Adipose tissue (tissue), 3 donors: ENCODE data around the gene HNRNPU. TPM values are rescaled to one million over a fixed set of nuclear protein-coding genes. Genes with fewer than 3 reads are reported as not detected.

Experiments used
- H3K27ac ChIP-seq: one replicate; pipeline ENCODE4 v1.5.1; 2013; ENCODE audit warnings: low read depth, low read length
- WGBS, 3 donors: extraction: QIAGEN DNeasy Blood & Tissue Kit; methylation state at CpG; one replicate each; pipeline ENCODE4 v1.1.7; 2013; 5-methylcytosine and 5-hydroxymethylcytosine counted together
- polyA plus RNA-seq, 3 donors: library from polyadenylated mRNA; stranded (reverse); fragments of 200-250 nt; gene quantifications; one replicate each; pipeline ENCODE4 v1.2.3, GENCODE V29; 2013
- donor health status: healthy with polysubstance abuse.
- donor health status: Bipolar disorder and iron deficiency.
- donor health status: healthy.

HNRNPU gene
- polyA plus RNA-seq, 3 donors: 92.2 to 196 (median 185) TPM

- 77 to 84% (median 80%) methylated on average over 2 of the region's 2 CpGs for WGBS, 3 donors
- H3K27ac ChIP-seq: no peak overlapping the region
Measured at GRCh38 chr1:244820131-244820530, 44.2 kb downstream of the HNRNPU start.

- no peak overlapping the region for H3K27ac ChIP-seq
- WGBS, 3 donors: 67 to 89% (median 79%) methylated on average over 12 of the region's 12 CpGs
Measured at GRCh38 chr1:244817415-244817894, 46.9 kb downstream of the HNRNPU start.

GRCh38 chr1:244815600-244816099 lies 48.7 kb downstream of the HNRNPU start:
- WGBS, 3 donors: 33 to 52% (median 34%) methylated on average over 15 of the region's 15 CpGs
- no peak overlapping the region for H3K27ac ChIP-seq

DNA sequence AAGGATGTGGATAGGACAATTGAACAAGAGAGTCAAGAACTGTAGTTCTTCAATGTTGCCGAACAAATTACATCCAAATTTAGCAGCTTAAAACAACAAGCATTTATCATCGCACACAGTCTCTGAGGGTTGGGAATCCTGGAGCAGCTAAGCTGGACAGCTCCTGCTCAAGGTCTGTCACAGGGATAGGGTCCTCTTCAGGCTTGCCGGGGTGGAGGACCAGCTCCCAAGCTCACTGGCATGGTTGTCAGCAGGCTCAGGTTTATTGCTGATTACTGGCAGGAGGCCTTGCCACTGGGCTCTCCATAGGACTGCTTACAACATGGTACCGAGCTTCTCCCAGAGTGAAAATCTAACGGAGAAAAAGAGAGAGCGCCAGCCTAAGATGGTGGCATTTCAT lies 51.0 kb downstream of the HNRNPU start:
- 84 to 88% (median 86%) methylated on average over 6 of the region's 6 CpGs for WGBS, 3 donors
- no peak overlapping the region for H3K27ac ChIP-seq

DNA sequence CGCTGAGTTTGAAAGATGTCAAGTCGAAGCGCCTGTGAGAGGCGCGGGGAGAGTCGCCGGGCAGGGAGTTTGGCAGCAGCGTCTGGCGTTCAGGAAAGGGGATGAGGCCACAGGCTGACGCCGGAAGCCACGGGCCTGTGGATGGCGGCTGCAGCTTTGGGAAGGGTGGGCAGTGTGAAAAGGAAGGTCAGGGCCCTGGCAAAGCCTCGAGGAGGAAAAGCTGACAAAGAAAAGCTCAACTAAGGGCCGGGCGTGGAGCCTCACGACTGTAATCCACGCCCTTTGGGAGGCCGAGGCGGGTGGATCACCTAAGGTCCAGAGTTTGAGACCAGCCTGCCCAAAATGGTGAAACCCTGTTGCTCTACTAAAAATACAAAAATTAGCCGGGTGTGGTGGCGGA lies 54.1 kb downstream of the HNRNPU start:
- no peak overlapping the region for H3K27ac ChIP-seq
- WGBS, 3 donors: 80 to 85% (median 82%) methylated on average over 22 of the region's 22 CpGs

DNA sequence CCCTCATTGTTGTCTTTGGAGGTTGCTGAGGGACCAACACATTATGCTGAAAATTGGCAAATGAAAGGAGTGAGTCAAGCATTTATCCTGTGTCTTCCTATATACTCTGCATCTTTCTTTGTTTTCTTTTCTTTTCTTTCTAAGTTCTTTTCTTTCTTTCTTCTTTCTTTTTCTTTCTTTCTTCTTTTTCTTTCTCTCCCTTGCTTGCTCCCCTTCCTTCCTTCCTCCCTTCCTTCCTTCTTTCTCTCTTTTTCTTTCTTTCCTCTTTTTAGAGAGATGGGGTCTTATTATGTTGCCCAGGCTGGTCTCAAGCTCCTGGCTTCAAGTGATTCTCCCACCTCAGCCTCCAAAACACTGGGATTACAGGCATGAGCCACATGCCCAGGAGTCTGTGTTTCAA lies 57.2 kb downstream of the HNRNPU start:
- no peak overlapping the region for H3K27ac ChIP-seq

DNA sequence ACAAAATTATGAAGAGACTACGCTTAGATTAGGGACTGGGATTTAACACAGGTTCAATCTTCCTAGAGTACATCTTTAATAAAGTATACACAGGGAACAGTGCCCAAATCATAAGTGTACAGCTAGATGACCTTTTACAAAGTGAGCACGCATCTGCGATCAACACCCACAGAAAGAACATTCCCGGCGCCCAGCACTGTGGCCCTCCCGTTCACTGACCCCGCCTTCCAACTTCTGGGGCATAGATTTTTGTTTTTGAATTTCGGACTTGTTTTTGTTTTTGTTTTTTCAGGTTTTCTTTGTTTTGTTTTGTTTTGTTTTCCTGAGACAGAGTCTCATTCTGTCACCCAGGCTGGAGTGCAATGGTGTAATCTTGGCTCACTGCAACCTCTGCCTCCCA lies 59.5 kb downstream of the HNRNPU start:
- 87 to 91% (median 90%) methylated on average over 8 of the region's 8 CpGs for WGBS, 3 donors
- no peak overlapping the region for H3K27ac ChIP-seq

GRCh38 chr1:244802556-244803239 lies 61.6 kb downstream of the HNRNPU start:
- H3K27ac ChIP-seq: no peak overlapping the region
- WGBS, 3 donors: 80 to 86% (median 81%) methylated on average over 16 of the region's 16 CpGs

DNA sequence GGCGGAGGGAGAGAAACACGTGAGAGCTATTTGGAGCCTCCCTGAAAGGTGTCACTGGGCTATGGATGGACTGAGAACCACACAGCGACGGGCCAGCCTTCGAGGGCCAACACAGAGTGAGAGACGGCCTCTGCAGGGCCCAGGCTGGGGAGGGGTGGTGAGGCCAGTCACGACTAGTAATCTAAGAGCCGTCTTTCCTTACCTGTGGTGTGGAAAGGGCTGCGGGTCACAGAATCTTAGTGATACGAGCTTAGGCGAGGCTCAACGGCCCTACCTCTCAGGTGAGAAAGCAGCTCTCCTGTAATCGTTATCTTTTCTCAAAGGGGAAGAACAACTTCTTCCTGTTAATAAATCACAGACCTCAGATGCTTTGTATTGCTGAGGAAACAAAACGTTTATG lies 62.3 kb downstream of the HNRNPU start:
- H3K27ac ChIP-seq: no peak overlapping the region
- WGBS, 3 donors: 44 to 53% (median 50%) methylated on average over 14 of the region's 14 CpGs

DNA sequence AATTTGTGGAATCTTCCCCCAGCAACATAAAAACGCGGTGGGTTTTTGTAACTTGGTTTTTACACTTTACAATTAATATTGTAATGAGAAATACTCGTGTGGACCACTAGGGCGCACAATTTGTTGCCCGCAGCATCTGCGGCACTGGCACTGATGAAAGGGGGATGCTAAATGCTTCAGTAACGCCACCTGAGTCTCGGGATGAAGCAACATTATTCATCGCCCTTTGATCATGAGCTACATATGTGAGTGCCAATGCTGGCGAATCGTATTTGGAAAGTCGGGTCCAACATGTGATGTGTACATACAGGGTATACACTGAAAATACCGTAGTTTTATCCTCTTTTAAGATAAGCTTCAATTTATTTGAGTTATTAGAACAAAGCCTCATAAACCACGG lies 63.1 kb downstream of the HNRNPU start:
- no peak overlapping the region for H3K27ac ChIP-seq
- 39 to 50% (median 43%) methylated on average over 14 of the region's 14 CpGs for WGBS, 3 donors

DNA sequence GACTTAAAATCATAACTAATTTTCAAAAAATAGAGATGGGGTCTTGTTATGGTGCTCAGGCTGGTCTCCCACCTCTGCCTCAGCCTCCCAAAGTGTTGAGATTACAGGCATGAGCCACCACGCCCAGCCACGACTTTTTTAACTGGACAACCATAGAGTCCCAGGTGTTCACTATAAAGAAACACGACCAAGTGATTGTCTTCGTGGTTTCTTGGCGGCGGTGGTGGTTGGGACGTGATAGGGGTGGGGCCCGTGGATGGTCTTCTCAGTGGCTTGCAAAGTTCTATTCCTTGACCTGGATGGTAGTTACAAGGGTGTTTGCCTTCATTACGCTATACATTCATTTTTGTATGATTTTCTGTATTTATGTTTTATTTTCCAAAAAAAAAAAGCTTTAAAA lies 63.5 kb downstream of the HNRNPU start:
- 76 to 82% (median 81%) methylated on average over 9 of the region's 9 CpGs for WGBS, 3 donors
- H3K27ac ChIP-seq: no peak overlapping the region

Other genes starting within 250 kb of the HNRNPU start
- 10 to 100 TPM in 2 of 3 donors, 1 to 10 TPM in 1; 5.3 to 17.5 (median 10.6) TPM for gene DESI2, start 211.4 kb downstream of the HNRNPU start, polyA plus RNA-seq
- gene COX20, start 28.9 kb downstream of the HNRNPU start, polyA plus RNA-seq: 10 to 100 TPM; 22.7 to 68.7 (median 29.9) TPM